Suprapubic skin (tissue), 3 donors: ENCODE measurements around the gene TCEA2.

Experiments used
- EP300 ChIP-seq: sonication (generic); formaldehyde crosslinking; IDR thresholded peaks from one replicate; pipeline ENCODE4 v1.6.1; 2017; ENCODE audit warnings: antibody characterized with exemption
- POLR2A ChIP-seq, 2 donors: fragments of 450-650 bp; IDR thresholded peaks; one replicate each; pipeline ENCODE4 v1.6.1; 2017; ENCODE audit warnings: antibody characterized with exemption in 2 of 2, mild to moderate bottlenecking in 2 of 2, moderate library complexity in 2 of 2
- TF ChIP-seq, protein P1 (sequence below), 2 donors: fragments of 200-600 bp in 1 of 2; fragments of 450-650 bp in 1 of 2; sonication (generic) in 1 of 2; IDR thresholded peaks; one replicate each; pipeline ENCODE4 v1.5.1; 2016 to 2019; ENCODE audit warnings: antibody characterized with exemption in 2 of 2, mild to moderate bottlenecking in 1 of 2, moderate library complexity in 1 of 2

DNA sequence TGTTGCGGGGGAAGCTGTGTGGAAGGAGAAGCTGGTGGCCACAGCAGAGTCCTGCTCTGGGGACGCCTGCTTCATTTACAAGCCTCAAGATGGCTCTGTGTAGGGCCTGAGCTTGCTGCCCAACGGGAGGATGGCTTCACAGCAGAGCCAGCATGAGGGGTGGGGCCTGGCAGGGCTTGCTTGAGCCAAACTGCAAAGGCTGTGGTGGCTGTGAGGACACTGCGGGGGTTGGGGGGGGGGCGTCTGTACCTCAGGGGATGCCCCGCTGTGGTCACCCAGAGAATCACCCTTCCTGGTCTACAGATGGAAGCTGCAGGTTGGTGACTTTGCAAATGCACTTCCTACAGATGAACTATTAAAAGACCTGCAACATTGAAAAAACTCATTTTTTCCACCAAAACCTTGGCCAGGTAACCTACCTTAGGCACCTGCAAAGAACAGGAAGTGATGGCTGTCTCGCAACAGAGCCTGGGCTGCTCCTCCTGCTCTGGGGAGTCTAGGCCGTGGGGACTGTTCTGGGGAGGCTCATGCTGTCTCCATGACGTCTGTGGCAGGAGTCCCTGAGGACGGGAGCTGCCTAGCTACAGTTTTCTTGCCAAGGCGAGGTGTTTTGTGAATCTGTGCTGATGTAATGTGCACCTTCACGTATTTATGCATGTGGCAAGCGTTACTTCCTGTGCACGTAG lies 37.0 kb downstream of the TCEA2 start:
- TF ChIP-seq, protein P1, sequence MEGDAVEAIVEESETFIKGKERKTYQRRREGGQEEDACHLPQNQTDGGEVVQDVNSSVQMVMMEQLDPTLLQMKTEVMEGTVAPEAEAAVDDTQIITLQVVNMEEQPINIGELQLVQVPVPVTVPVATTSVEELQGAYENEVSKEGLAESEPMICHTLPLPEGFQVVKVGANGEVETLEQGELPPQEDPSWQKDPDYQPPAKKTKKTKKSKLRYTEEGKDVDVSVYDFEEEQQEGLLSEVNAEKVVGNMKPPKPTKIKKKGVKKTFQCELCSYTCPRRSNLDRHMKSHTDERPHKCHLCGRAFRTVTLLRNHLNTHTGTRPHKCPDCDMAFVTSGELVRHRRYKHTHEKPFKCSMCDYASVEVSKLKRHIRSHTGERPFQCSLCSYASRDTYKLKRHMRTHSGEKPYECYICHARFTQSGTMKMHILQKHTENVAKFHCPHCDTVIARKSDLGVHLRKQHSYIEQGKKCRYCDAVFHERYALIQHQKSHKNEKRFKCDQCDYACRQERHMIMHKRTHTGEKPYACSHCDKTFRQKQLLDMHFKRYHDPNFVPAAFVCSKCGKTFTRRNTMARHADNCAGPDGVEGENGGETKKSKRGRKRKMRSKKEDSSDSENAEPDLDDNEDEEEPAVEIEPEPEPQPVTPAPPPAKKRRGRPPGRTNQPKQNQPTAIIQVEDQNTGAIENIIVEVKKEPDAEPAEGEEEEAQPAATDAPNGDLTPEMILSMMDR (IDR thresholded peaks at IDR 0.05), result no peak
- TF ChIP-seq POLR2A (IDR thresholded peaks at IDR 0.05) (no peak), EP300 (no peak)
